Measurements from ENCODE around the gene PODNL1. TPM values are rescaled to one million over a fixed set of nuclear protein-coding genes. Genes with fewer than 3 reads are reported as not detected.

Gene PODNL1
- total and polyA plus RNA-seq, 8 donors, result 1.3 to 17.9 (median 1.7) TPM

DNA sequence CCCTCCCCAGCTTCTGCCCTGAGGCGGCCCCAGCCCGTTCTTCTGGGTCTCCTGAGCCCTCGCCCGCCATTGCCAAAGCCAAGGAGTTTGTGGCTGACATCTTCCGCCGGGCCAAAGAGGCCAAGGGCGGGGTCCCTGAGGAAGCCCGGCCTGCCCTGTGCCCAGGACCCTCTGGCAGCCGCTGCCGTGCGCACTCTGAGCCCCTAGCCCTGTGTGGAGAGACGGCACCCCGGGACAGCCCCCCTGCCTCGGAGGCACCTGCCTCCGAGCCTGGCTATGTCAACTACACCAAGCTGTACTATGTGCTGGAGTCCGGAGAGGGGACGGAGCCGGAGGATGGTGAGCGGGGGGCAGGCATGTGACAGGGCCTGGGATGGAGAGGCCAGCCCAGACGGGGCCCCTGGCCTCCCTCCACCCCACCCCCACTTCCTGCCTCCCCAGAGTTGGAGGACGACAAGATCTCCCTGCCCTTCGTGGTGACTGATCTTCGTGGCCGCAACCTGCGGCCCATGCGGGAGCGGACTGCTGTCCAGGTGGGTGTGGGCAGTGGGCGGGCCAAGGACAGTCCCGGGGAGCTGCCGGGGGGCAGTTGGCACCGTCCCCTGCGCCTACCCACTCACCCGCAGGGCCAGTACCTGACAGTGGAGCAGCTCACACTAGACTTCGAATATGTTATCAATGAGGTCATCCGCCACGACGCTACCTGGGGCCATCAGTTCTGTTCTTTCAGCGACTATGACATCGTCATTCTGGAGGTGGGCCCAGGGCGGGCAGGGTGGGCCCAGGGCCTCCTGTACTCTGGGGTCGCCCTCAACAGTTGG is 21.1 kb upstream of the PODNL1 start:
- intact Hi-C loops (cut with DNase I), result no loop called here
- TF ChIP-seq, protein P1, sequence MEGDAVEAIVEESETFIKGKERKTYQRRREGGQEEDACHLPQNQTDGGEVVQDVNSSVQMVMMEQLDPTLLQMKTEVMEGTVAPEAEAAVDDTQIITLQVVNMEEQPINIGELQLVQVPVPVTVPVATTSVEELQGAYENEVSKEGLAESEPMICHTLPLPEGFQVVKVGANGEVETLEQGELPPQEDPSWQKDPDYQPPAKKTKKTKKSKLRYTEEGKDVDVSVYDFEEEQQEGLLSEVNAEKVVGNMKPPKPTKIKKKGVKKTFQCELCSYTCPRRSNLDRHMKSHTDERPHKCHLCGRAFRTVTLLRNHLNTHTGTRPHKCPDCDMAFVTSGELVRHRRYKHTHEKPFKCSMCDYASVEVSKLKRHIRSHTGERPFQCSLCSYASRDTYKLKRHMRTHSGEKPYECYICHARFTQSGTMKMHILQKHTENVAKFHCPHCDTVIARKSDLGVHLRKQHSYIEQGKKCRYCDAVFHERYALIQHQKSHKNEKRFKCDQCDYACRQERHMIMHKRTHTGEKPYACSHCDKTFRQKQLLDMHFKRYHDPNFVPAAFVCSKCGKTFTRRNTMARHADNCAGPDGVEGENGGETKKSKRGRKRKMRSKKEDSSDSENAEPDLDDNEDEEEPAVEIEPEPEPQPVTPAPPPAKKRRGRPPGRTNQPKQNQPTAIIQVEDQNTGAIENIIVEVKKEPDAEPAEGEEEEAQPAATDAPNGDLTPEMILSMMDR (IDR thresholded peaks at IDR 0.05), result no peak
- no peaks in the 10 kb centered on the region for H3K4me1 ChIP-seq
- H3K4me3 ChIP-seq, result no peak overlapping the region
- DNase-seq (no peak), ATAC-seq (no peak)
- no peaks in the 10 kb centered on the region for H3K9me3 ChIP-seq
- peaks cover 0 to 99% of the 10 kb centered on the region in 2 donors for H3K36me3 ChIP-seq
- H3K27me3 ChIP-seq, result no peaks in the 10 kb centered on the region
- H3K27ac ChIP-seq, result no peak overlapping the region

DNA sequence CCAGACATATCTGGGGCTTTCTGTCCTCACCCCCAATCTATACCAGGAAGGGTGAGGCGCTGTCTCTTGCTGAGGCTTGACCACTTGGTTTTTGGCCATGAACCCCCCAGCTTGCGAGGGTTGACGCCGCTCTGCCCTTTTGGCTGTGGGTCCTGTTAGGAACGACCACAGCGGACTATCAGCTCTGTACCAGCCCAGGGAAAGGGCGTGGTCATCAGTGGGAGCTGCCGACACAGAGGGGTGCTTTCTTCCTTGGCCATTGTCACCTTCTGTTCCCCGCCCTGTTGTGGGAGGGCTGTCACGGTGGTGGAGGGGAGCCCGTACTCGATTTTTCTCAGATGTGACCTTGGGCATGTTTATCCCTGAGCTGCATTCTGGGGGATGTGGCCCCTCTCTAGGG is 19.8 kb upstream of the PODNL1 start:
- H3K27me3 ChIP-seq, result no peaks in the 10 kb centered on the region
- H3K27ac ChIP-seq, result no peak overlapping the region
- no peaks in the 10 kb centered on the region for H3K9me3 ChIP-seq
- no peak overlapping the region for H3K4me3 ChIP-seq
- intact Hi-C loops (cut with DNase I), result no loop called here
- no peak for ATAC-seq
- peaks cover 8 to 11% of the 10 kb centered on the region in 2 donors for H3K4me1 ChIP-seq
- no peak for DNase-seq
- H3K36me3 ChIP-seq, result peaks cover 0 to 88% of the 10 kb centered on the region in 2 donors
- TF ChIP-seq, protein P1 (IDR thresholded peaks at IDR 0.05), result no peak

DNA sequence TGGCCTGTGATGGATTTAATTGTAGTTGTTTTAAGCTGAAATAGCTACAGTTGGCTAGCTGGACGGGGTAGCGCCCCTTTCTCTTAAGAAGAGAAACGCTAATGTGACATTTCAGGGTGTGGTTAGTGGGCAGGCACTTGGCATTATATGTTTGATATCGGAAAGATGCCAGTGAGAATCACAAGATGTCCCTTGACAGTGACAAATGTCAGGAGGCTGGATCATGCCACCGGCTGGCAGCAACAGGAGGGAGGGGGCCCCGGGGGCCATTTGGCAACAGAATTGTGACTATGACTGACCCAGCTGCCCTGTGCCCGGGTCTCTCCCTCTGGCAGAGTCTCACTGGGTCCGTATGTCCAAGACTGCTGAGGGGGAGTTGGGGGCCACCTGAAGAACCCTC is 18.8 kb upstream of the PODNL1 start:
- no peak for ATAC-seq
- H3K4me1 ChIP-seq, result peaks cover 9 to 14% of the 10 kb centered on the region in 2 donors
- H3K27ac ChIP-seq, result no peak overlapping the region
- no peak overlapping the region for H3K4me3 ChIP-seq
- TF ChIP-seq, protein P1 (IDR thresholded peaks at IDR 0.05), result no peak
- H3K27me3 ChIP-seq, result no peaks in the 10 kb centered on the region
- no peaks in the 10 kb centered on the region for H3K9me3 ChIP-seq
- intact Hi-C loops (cut with DNase I), result no loop called here
- peaks cover 0 to 78% of the 10 kb centered on the region in 2 donors for H3K36me3 ChIP-seq
- no peak for DNase-seq

DNA sequence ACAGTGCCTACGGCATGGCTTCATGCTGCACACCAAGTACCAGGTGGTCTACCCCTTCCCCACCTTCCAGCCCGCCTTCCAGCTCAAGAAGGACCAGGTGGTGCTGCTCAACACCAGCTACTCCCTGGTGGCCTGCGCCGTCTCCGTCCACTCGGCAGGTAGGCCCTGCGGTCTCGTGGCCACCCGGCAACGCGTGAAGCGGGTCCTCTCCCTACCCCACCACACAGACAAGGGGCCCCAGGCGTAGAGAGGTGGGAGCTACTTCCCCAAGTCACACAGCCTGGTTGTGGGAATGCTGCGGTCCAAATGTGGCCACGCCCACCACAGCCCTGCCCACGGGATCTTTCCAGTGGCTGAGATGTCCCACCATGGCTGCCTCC is 18.1 kb upstream of the PODNL1 start:
- intact Hi-C loops (cut with DNase I), result no loop called here

More for the DNA sequence above, 18.1 kb upstream of the PODNL1 start:
- Histone ChIP-seq H3K27me3 (no peaks in the 10 kb centered on the region), H3K36me3 (peaks cover 0 to 71% of the 10 kb centered on the region in 2 donors), H3K9me3 (no peaks in the 10 kb centered on the region), H3K4me3 (no peak overlapping the region), H3K4me1 (peaks cover 9 to 20% of the 10 kb centered on the region in 2 donors), H3K27ac (no peak overlapping the region)
- ATAC-seq, result no peak
- no peak for DNase-seq
- TF ChIP-seq, protein P1 (IDR thresholded peaks at IDR 0.05), result no peak

All from left lung (tissue), 10 donors.